PFSK-1 (cell line): ENCODE data around the gene STMND1. TPM values are rescaled to one million over a fixed set of nuclear protein-coding genes. Genes with fewer than 3 reads are reported as not detected.
A peak's percentile ranks its signal among the peaks of the same experiment; 100 is the strongest.

ENCODE experiments used
- FOXP2 ChIP-seq: optimal IDR thresholded peaks from 2 replicates; pipeline ENCODE3; 2011; ENCODE audit warnings: borderline replicate concordance, control low read depth, inconsistent platforms; ENCODE audit not compliant: insufficient read depth; ENCODE audit errors: extremely low read length, extremely low read depth
- POLR2AphosphoS5 ChIP-seq: IDR thresholded peaks from 2 replicates; pipeline ENCODE4 v1.6.1; 2012; ENCODE audit warnings: low read depth, mild to moderate bottlenecking, control low read depth, low read length, moderate library complexity
- SIN3A ChIP-seq: IDR thresholded peaks from 2 replicates; pipeline ENCODE4 v1.6.1; 2012; ENCODE audit warnings: mild to moderate bottlenecking, low read length, moderate library complexity, borderline replicate concordance; ENCODE audit not compliant: insufficient read depth
- TAF1 ChIP-seq: IDR thresholded peaks from 2 replicates; pipeline ENCODE4 v1.6.1; 2012; ENCODE audit warnings: low read length, control low read depth, borderline replicate concordance; ENCODE audit not compliant: insufficient read depth
- polyA plus RNA-seq: library from polyadenylated mRNA; unstranded; fragments of >200 nt; gene quantifications from one replicate; pipeline ENCODE4 v1.2.1, GENCODE V29; 2012; ENCODE audit warnings: low read depth, missing spikeins; ENCODE audit not compliant: insufficient read length
- TF ChIP-seq, protein P1 (sequence below), 2 experiments: IDR thresholded peaks; 2 replicates each; pipeline versions ENCODE4 v1.6.1 to v1.8.0; 2011 to 2012; ENCODE audit warnings: low read depth in 2 of 2, low read length in 2 of 2, control low read depth in 1 of 2, inconsistent platforms in 1 of 2, mild to moderate bottlenecking in 1 of 2, moderate library complexity in 1 of 2; ENCODE audit not compliant: insufficient read depth in 1 of 2

The STMND1 gene
- 0.31 TPM for polyA plus RNA-seq

DNA sequence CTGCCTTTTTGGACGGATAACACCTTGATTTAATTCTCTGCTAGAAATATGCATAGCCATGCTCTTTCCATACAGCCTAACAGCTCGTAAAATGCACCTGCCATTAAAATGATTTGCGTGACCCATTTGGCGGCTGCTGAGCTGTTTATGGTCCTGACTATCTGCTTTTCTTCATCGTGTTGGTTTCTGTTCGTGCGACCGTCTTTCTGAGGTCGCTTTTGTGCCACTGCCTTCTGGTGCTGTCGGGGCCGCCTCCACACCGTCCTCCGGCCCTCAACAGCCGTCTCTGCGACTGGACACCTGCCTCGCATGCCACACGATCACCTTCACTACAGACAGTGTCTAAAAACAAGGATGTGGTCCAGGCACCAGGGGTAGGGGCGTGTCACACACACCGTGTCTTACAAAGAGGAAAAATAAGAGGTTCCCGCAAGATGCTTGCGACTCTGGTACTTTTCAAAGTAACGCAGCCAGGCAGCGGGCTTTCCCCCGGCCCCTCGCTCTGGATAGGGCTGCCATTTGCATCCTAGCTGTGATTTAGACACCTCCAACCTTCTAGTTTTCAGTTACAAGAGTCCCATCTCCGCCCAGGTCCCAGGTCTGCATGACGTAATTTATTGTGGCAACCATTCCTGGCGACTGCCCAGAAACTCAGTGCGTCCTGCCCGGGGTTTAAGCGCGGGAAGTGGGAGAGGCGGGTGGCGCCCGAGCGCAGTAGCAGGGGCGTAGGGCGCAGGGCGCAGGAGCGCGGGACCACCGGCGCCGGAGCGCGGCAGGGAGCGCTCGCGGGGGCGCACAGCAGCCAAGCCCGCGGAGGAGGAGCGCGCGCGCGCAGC is at the start of gene STMND1:
STMND1 (plus strand) TSS at position 629 of the 836 bp plus-strand sequence. CDS start 208 bp downstream, outside the sequence.
- peak; percentile 21 for TF ChIP-seq FOXP2
- TF ChIP-seq TAF1: no peak

DNA sequence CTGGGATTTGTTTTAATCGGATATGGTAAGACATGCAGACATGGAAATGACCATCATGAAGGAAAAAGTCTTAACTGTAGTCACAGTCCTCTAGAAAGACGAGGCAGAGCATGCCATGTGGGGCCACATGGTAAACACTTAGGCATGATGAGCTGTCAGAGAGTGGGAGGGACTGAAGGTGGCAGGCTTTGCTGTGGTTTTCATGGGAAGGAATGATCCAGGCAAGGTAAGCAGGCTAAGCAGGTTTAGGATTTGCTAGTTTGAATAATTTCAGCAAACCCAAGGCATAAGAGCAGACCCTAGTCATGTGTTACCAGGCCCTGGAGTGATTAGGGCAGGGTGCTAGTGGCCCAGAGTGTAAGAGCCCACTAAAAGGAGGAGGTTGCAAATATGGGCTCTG is 47.2 kb upstream of the STMND1 start:
- TF ChIP-seq FOXP2 (no peak), POLR2AphosphoS5 (no peak), TAF1 (no peak), SIN3A (no peak)

- peak; percentile 25; the same call in 1 of the 2 replicates for TF ChIP-seq TAF1
- TF ChIP-seq, protein P1, sequence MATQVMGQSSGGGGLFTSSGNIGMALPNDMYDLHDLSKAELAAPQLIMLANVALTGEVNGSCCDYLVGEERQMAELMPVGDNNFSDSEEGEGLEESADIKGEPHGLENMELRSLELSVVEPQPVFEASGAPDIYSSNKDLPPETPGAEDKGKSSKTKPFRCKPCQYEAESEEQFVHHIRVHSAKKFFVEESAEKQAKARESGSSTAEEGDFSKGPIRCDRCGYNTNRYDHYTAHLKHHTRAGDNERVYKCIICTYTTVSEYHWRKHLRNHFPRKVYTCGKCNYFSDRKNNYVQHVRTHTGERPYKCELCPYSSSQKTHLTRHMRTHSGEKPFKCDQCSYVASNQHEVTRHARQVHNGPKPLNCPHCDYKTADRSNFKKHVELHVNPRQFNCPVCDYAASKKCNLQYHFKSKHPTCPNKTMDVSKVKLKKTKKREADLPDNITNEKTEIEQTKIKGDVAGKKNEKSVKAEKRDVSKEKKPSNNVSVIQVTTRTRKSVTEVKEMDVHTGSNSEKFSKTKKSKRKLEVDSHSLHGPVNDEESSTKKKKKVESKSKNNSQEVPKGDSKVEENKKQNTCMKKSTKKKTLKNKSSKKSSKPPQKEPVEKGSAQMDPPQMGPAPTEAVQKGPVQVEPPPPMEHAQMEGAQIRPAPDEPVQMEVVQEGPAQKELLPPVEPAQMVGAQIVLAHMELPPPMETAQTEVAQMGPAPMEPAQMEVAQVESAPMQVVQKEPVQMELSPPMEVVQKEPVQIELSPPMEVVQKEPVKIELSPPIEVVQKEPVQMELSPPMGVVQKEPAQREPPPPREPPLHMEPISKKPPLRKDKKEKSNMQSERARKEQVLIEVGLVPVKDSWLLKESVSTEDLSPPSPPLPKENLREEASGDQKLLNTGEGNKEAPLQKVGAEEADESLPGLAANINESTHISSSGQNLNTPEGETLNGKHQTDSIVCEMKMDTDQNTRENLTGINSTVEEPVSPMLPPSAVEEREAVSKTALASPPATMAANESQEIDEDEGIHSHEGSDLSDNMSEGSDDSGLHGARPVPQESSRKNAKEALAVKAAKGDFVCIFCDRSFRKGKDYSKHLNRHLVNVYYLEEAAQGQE (IDR thresholded peaks at IDR 0.05; ENCODE audit: insufficient read depth in 1 of 2, low read depth in 2 of 2, low read length in 2 of 2): no peak
These were observed 44.5 kb upstream of the STMND1 start for GRCh38 chr6:17057322-17057721.

DNA sequence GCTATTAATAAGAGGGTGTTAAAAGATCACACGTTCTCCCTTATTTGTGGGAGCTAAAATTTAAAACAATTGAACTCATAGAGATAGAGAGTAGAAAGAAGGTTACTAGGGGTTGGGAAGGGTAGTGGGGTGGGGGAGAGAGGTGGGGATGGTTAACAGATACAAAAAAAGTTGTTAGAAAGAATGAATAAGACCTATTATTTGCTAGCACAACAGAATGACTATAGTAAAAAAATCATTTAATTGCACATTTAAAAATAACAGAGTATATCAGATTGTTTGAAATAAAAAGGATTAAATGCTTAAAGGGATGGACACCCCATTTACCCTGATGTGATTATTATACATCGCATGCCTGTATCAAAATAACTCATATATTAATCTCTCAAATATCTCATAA is 43.3 kb upstream of the STMND1 start:
- TF ChIP-seq POLR2AphosphoS5 (no peak), SIN3A (no peak), TAF1 (no peak), FOXP2 (no peak)
- TF ChIP-seq, protein P1 (IDR thresholded peaks at IDR 0.05; ENCODE audit: insufficient read depth in 1 of 2, low read depth in 2 of 2, low read length in 2 of 2): no peak

DNA sequence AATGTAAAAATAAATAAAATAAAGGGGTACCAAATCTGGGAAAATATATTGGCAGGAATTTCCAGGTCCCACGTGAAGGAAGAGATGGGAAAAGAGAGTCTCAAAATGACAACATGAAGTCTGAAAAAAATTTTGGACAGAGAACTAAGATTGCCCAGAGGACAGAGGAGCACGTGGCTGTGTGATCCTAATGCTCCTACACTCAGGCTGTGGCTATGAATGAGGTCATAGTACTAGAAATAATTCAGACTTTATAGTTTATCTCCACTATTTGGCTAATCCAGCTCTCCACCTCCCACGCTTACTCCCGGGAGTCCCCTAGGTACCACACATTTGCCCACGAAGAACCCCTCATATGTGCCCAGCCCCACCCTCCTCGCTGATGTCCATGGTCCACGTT is 42.8 kb upstream of the STMND1 start:
- TF ChIP-seq FOXP2 (no peak), TAF1 (no peak), POLR2AphosphoS5 (no peak), SIN3A (no peak)
- TF ChIP-seq, protein P1 (IDR thresholded peaks at IDR 0.05; ENCODE audit: insufficient read depth in 1 of 2, low read depth in 2 of 2, low read length in 2 of 2): no peak

DNA sequence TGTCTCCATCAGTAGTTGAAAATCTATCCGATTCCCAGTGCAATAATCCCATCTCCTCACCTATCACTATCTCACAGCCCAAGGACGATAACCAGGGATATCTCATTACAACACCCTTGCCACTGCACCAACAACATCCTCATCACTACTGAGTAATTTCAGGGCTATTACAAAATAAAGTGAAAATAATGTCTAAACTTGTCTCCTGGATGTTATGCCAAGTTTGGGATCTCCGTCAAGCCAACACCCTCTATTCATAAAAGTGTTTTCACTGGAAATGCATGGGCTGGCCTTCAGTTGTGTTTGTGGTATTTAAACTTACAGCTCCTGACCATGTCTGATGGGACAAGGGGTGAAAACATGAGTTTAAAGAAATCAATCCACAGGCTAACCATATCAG is 42.0 kb upstream of the STMND1 start:
- no peak for TF ChIP-seq SIN3A
- TF ChIP-seq TAF1: no peak
- TF ChIP-seq, protein P1 (IDR thresholded peaks at IDR 0.05; ENCODE audit: insufficient read depth in 1 of 2, low read depth in 2 of 2, low read length in 2 of 2): no peak
- no peak for TF ChIP-seq POLR2AphosphoS5
- no peak for TF ChIP-seq FOXP2
